ENCODE data around the gene CSNK1A1L.

- no peak for TF ChIP-seq CTCF (optimal IDR thresholded peaks at IDR 0.05 in 1 of 3, IDR thresholded peaks at IDR 0.05 in 1 of 3, conservative IDR thresholded peaks at IDR 0.05 in 1 of 3; ENCODE audit: extremely low read depth in 1 of 3, insufficient read depth in 2 of 3, low read length in 3 of 3)
- TF ChIP-seq EZH2 (IDR thresholded peaks at IDR 0.05; ENCODE audit: low read length): no peak
Measured at GRCh38 chr13:37131092-37131491, 25.6 kb upstream of the CSNK1A1L start.

All from keratinocyte (primary cell).